OCI-LY7 (cell line): ENCODE data around the gene USP15. TPM values are rescaled to one million over a fixed set of nuclear protein-coding genes. Genes with fewer than 3 reads are reported as not detected.

Source experiments
- BruUV-seq: library from RNA; stranded (reverse); fragments of 400-500 nt; replicated peaks from 2 replicates; lab custom pipeline; 2021; lab: Mats Ljungman, UMichigan
- CTCF ChIA-PET: fragments of 300-600 bp; sonication (Branson Sonifier 250); formaldehyde crosslinking; loops from one replicate; lab custom pipeline; 2022; ENCODE audit warnings: antibody characterized with exemption; ENCODE audit not compliant: unreplicated experiment; lab: Charles Lee
- POLR2A ChIA-PET: fragments of 300-600 bp; sonication (Branson Sonifier 250); formaldehyde crosslinking; loops from one replicate; lab custom pipeline; 2022; ENCODE audit warnings: antibody characterized with exemption; lab: Charles Lee
- DNase-seq: peaks from one replicate; pipeline ENCODE4 v3.0.0-alpha.2; 2015; ENCODE audit warnings: low spot score
- H2AFZ ChIP-seq: fragments of 200-600 bp; sonication (generic), shearing (Covaris generic); 2 replicates; pipeline ENCODE4 v1.6.1; 2014; ENCODE audit warnings: mild to moderate bottlenecking, antibody characterized with exemption, low read length, moderate library complexity
- H3K27ac ChIP-seq: fragments of 200-600 bp; sonication (generic); 2 replicates; pipeline ENCODE4 v1.5.1; 2014; ENCODE audit warnings: mixed run types, low read depth, mild to moderate bottlenecking, moderate library complexity, low read length, inconsistent platforms; ENCODE audit not compliant: poor library complexity, severe bottlenecking
- H3K36me3 ChIP-seq: fragments of 200-600 bp; sonication (generic); 2 replicates; pipeline ENCODE4 v1.6.1; 2014; ENCODE audit warnings: mild to moderate bottlenecking, antibody characterized with exemption, low read length, moderate library complexity, mixed read lengths; ENCODE audit not compliant: insufficient read depth
- H3K4me1 ChIP-seq: fragments of 200-600 bp; sonication (generic); 2 replicates; pipeline ENCODE4 v1.5.1; 2014; ENCODE audit warnings: mild to moderate bottlenecking, low read length; ENCODE audit not compliant: insufficient read depth, poor library complexity, severe bottlenecking
- H3K4me2 ChIP-seq: fragments of 200-600 bp; sonication (generic); 2 replicates; pipeline ENCODE4 v1.6.1; 2014; ENCODE audit warnings: mild to moderate bottlenecking, low read length
- H3K4me3 ChIP-seq: fragments of 200-600 bp; sonication (generic); 2 replicates; pipeline ENCODE4 v1.5.1; 2014; ENCODE audit warnings: mild to moderate bottlenecking, low read depth, low read length; ENCODE audit not compliant: poor library complexity, severe bottlenecking
- H3K79me2 ChIP-seq: fragments of 200-600 bp; sonication (generic); 2 replicates; pipeline ENCODE4 v1.6.1; 2016; ENCODE audit warnings: low read depth, mild to moderate bottlenecking, low read length, moderate library complexity, mixed read lengths; ENCODE audit not compliant: insufficient read depth
- H3K9me2 ChIP-seq: fragments of 200-600 bp; sonication (generic); 2 replicates; pipeline ENCODE4 v1.6.1; 2016; ENCODE audit warnings: mild to moderate bottlenecking, low read length, mixed read lengths; ENCODE audit not compliant: insufficient read depth
- H3K9me3 ChIP-seq: fragments of 200-600 bp; sonication (generic); 2 replicates; pipeline ENCODE4 v1.6.1; 2014; ENCODE audit warnings: mild to moderate bottlenecking, mixed run types, low read length, mixed read lengths
- H4K20me1 ChIP-seq: fragments of 200-600 bp; sonication (generic); 2 replicates; pipeline ENCODE4 v1.6.1; 2014; ENCODE audit warnings: mild to moderate bottlenecking, antibody characterized with exemption, low read length, moderate library complexity, mixed read lengths; ENCODE audit not compliant: insufficient read depth
- CTCF ChIP-seq: fragments of 200-600 bp; sonication (generic); conservative IDR thresholded peaks from 2 replicates; pipeline ENCODE4 v1.5.1; 2014; ENCODE audit warnings: mild to moderate bottlenecking, antibody characterized with exemption, low read length, moderate library complexity, mixed read lengths
- EZH2phosphoT487 ChIP-seq: fragments of 200-600 bp; sonication (generic); IDR thresholded peaks from 2 replicates; pipeline ENCODE4 v1.6.1; 2018; ENCODE audit warnings: low read depth, borderline replicate concordance, mild to moderate bottlenecking, mixed run types, antibody characterized with exemption, low read length, moderate library complexity, mixed read lengths
- intact Hi-C: fragments of 100-400 bp; cut with micrococcal nuclease; formaldehyde crosslinking; loops from one replicate; pipeline ENCODE4 v1.10.0; 2022; ENCODE audit not compliant: unreplicated experiment
- total RNA-seq, 2 experiments: library from RNA; depleted of rRNA in 1 of 2; stranded (reverse); fragments of >200 nt in 1 of 2; shearing (Covaris generic) in 1 of 2; gene quantifications; 2 replicates each; pipeline ENCODE4 v1.2.3, GENCODE V29; 2014 to 2022

Gene USP15
- total RNA-seq, 2 experiments from 2014 or later = 43.3 to 62.8 TPM

- ChIA-PET POLR2A (interaction anchor here (0.5 to 0.8 kb wide), 2 partner anchors 20 to 440 kb away, joined by 3 read pairs; no protein-coding TSS in a partner anchor), CTCF (no interaction called here)
- H3K9me3 ChIP-seq = no peaks in the 10 kb centered on the region; the same call in 1 of the 2 replicates
- no peak overlapping the region for H2AFZ ChIP-seq
- DNase-seq = no peak
- H4K20me1 ChIP-seq = peaks cover 25% of the 10 kb centered on the region
- no peaks in the 10 kb centered on the region for H3K9me2 ChIP-seq
- no peak overlapping the region for H3K27ac ChIP-seq
- intact Hi-C loops = no loop called here
- peaks cover under 1% of the 10 kb centered on the region for H3K36me3 ChIP-seq
- H3K4me2 ChIP-seq = no peak overlapping the region
- BruUV-seq = no TSS peak
- H3K79me2 ChIP-seq = peaks cover 99% of the 10 kb centered on the region
- no peaks in the 10 kb centered on the region for H3K4me1 ChIP-seq
- no peak overlapping the region for H3K4me3 ChIP-seq
- TF ChIP-seq CTCF (no peak), EZH2phosphoT487 (no peak)
Measured at GRCh38 chr12:62279961-62280360, 19.8 kb downstream of the USP15 start.

GRCh38 chr12:62282057-62282774, 22.0 kb downstream of the USP15 start:
- ChIA-PET CTCF (interaction anchor here (0.6 kb wide), 1 partner anchor 156 kb away, joined by 3 read pairs; no protein-coding TSS in a partner anchor), POLR2A (no interaction called here)
- Histone ChIP-seq H3K27ac (no peak overlapping the region), H3K79me2 (peaks cover 97% of the 10 kb centered on the region), H4K20me1 (peaks cover 15% of the 10 kb centered on the region), H3K9me2 (no peaks in the 10 kb centered on the region), H3K4me2 (no peak overlapping the region), H3K36me3 (peaks cover 15% of the 10 kb centered on the region), H2AFZ (no peak overlapping the region), H3K9me3 (no peaks in the 10 kb centered on the region; the same call in 1 of the 2 replicates), H3K4me3 (no peak overlapping the region), H3K4me1 (no peaks in the 10 kb centered on the region)
- BruUV-seq = no TSS peak
- no peak for DNase-seq
- TF ChIP-seq EZH2phosphoT487 (no peak), CTCF (no peak)
- intact Hi-C loops = no loop called here

- H3K4me1 ChIP-seq = no peaks in the 10 kb centered on the region
- H3K27ac ChIP-seq = no peak overlapping the region
- ChIA-PET CTCF (no interaction called here), POLR2A (interaction anchor here (1.0 to 1.4 kb wide), 4 partner anchors 10 to 41 kb away, joined by 3 to 8 read pairs (median 4); no protein-coding TSS in a partner anchor)
- TF ChIP-seq EZH2phosphoT487 = no peak
- no peak for TF ChIP-seq CTCF
- H3K4me2 ChIP-seq = no peak overlapping the region
- H3K4me3 ChIP-seq = no peak overlapping the region
- peaks cover 19% of the 10 kb centered on the region; the same call in 1 of the 2 replicates for H3K36me3 ChIP-seq
- H3K9me2 ChIP-seq = no peaks in the 10 kb centered on the region
- H3K9me3 ChIP-seq = peaks cover 10% of the 10 kb centered on the region; the same call in 1 of the 2 replicates
- peaks cover 97% of the 10 kb centered on the region for H3K79me2 ChIP-seq
- BruUV-seq = no TSS peak
- H4K20me1 ChIP-seq = peaks cover 15% of the 10 kb centered on the region
- intact Hi-C loops = no loop called here
- H2AFZ ChIP-seq = no peak overlapping the region
- no peak for DNase-seq
Measured at GRCh38 chr12:62284749-62285148, 24.5 kb downstream of the USP15 start.
